Gastroesophageal sphincter (tissue), 3 donors: ENCODE data around the gene CYTH3.

Source experiments
- EP300 ChIP-seq: sonication (generic); formaldehyde crosslinking; IDR thresholded peaks from one replicate; pipeline ENCODE4 v1.6.1; 2017; ENCODE audit warnings: antibody characterized with exemption, mild to moderate bottlenecking
- POLR2A ChIP-seq, 2 donors: fragments of 450-650 bp; IDR thresholded peaks; one replicate each; pipeline ENCODE4 v1.6.1; 2017; ENCODE audit warnings: antibody characterized with exemption in 2 of 2, mild to moderate bottlenecking in 2 of 2, moderate library complexity in 1 of 2
- POLR2AphosphoS5 ChIP-seq: sonication (generic); formaldehyde crosslinking; IDR thresholded peaks from one replicate; pipeline ENCODE4 v1.6.1; 2017; ENCODE audit warnings: antibody characterized with exemption
- TF ChIP-seq, protein P1 (sequence below), 4 experiments: fragments of 200-600 bp in 2 of 4; fragments of 450-650 bp in 2 of 4; sonication (generic) in 1 of 4; IDR thresholded peaks; one replicate each; pipeline ENCODE4 v1.5.1; 2017 to 2019; ENCODE audit warnings: antibody characterized with exemption in 4 of 4, mild to moderate bottlenecking in 2 of 4, moderate library complexity in 2 of 4

DNA sequence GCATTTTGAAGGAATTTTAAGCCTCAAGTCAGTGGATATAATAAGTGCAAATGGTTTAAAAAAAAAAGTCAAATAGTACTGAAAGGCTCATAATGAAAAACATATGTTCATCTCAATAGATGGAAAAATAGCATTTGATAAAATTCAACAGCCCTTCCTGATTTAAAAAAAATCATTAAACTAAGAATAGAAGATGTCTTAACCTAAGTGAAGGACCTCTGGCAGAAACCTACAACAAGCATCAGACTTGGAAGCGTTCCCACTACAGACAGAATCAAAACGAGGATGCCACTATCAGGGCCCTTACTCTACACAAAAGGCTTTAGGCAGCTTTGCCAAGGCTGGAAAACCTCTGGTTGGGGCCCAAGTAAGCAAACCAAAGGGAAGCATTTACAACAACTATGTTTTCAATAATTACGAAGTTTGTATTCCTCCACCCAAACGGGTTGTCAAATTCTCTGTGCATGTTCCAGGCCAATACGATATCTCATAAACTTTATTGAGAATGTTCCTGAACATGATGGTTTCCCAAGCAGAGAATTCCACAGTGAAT, 45.1 kb downstream of the CYTH3 start:
- TF ChIP-seq, protein P1, sequence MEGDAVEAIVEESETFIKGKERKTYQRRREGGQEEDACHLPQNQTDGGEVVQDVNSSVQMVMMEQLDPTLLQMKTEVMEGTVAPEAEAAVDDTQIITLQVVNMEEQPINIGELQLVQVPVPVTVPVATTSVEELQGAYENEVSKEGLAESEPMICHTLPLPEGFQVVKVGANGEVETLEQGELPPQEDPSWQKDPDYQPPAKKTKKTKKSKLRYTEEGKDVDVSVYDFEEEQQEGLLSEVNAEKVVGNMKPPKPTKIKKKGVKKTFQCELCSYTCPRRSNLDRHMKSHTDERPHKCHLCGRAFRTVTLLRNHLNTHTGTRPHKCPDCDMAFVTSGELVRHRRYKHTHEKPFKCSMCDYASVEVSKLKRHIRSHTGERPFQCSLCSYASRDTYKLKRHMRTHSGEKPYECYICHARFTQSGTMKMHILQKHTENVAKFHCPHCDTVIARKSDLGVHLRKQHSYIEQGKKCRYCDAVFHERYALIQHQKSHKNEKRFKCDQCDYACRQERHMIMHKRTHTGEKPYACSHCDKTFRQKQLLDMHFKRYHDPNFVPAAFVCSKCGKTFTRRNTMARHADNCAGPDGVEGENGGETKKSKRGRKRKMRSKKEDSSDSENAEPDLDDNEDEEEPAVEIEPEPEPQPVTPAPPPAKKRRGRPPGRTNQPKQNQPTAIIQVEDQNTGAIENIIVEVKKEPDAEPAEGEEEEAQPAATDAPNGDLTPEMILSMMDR (IDR thresholded peaks at IDR 0.05): no peak
- no peak for TF ChIP-seq POLR2A (IDR thresholded peaks at IDR 0.05)
- no peak for TF ChIP-seq POLR2AphosphoS5
- no peak for TF ChIP-seq EP300
